H1 (cell line): ENCODE data around the gene OSBPL2.

ENCODE experiments used
- BRCA1 ChIP-seq: IDR thresholded peaks from 2 replicates; pipeline ENCODE4 v1.6.1; 2012; ENCODE audit warnings: low read depth, low read length, improper control_type of control experiment
- CHD2 ChIP-seq: IDR thresholded peaks from 2 replicates; pipeline ENCODE4 v1.6.1; 2012; ENCODE audit warnings: low read length, improper control_type of control experiment
- CREB1 ChIP-seq: IDR thresholded peaks from 2 replicates; pipeline ENCODE4 v1.6.1; 2012; ENCODE audit warnings: inconsistent platforms
- GABPA ChIP-seq: IDR thresholded peaks from 2 replicates; pipeline ENCODE4 v1.6.1; 2011; ENCODE audit warnings: mild to moderate bottlenecking, low read length, moderate library complexity, borderline replicate concordance; ENCODE audit not compliant: insufficient read depth
- HDAC2 ChIP-seq, 2 experiments: fragments of 300-600 bp in 1 of 2; sonication (generic) in 1 of 2; IDR thresholded peaks; 2 replicates each; pipeline ENCODE4 v1.6.1; 2011 to 2012; ENCODE audit warnings: low read depth in 2 of 2, low read length in 2 of 2, mild to moderate bottlenecking in 2 of 2, moderate library complexity in 2 of 2, borderline replicate concordance in 1 of 2, inconsistent platforms in 1 of 2
- KDM1A ChIP-seq: fragments of 200-600, 300-600 bp; sonication (generic); IDR thresholded peaks from 2 replicates; pipeline ENCODE4 v1.7.1; 2016; ENCODE audit warnings: mild to moderate bottlenecking, low read length, borderline replicate concordance
- POLR2A ChIP-seq, 2 experiments: IDR thresholded peaks; 1 replicate in 1 of 2; 2 replicates in 1 of 2; pipeline ENCODE4 v1.6.1; 2011; ENCODE audit warnings: low read depth in 2 of 2, low read length in 2 of 2, mild to moderate bottlenecking in 2 of 2; ENCODE audit errors: control extremely low read depth in 1 of 2
- POLR2AphosphoS5 ChIP-seq: IDR thresholded peaks from 2 replicates; pipeline ENCODE4 v1.6.1; 2011; ENCODE audit warnings: low read depth, low read length
- POU5F1 ChIP-seq: IDR thresholded peaks from 2 replicates; pipeline ENCODE4 v1.6.1; 2011; ENCODE audit warnings: low read depth, mild to moderate bottlenecking, low read length, moderate library complexity
- TAF1 ChIP-seq: IDR thresholded peaks from 2 replicates; pipeline ENCODE4 v1.6.1; 2011; ENCODE audit warnings: mild to moderate bottlenecking, low read depth, low read length
- ZNF274 ChIP-seq: IDR thresholded peaks from 2 replicates; pipeline ENCODE4 v1.7.0; 2012; ENCODE audit warnings: low read length, borderline replicate concordance; ENCODE audit errors: extremely low read depth

DNA sequence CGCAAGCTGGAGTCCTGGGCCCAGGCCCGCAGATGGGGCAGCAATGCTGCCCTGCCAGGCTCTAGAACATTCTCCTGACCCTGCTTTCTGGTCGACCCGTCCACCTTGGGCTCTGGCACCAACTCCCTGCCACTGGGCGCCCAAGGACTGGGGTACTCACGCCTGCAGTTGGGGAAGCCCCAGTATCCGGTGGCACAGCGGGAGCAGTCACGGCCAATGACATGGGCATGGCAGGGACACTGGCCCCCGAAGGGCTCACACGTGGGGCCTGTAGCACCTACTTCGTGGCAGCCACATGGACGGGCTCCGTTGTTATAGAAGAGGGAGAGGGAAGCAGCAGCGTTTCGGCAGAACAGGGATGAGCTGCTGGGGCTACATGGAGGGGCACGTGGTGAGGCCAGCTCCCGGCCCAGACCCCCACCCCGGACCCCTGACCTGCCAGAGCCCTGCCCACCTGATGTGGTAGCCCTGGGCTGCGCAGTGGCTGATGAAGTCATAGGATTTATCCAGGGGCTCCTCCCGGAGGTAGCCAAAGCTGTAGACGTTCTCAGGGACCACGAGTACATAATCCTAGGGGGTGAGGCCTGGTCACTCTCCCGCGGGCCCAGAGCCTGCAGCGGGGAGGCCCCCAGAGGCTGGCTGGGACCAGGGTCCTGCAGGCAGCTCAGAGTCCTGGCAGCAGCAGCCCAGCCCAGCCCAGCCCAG, 90.5 kb downstream of the OSBPL2 start:
- TF ChIP-seq TAF1 (no peak), HDAC2 (IDR thresholded peaks at IDR 0.05; ENCODE audit: borderline replicate concordance in 1 of 2, low read depth in 2 of 2, low read length in 2 of 2) (no peak), CREB1 (no peak), CHD2 (no peak), KDM1A (no peak), POLR2A (IDR thresholded peaks at IDR 0.05; ENCODE audit: control extremely low read depth in 1 of 2, low read depth in 2 of 2, low read length in 2 of 2) (no peak), POLR2AphosphoS5 (no peak), ZNF274 (no peak), BRCA1 (no peak), GABPA (no peak), POU5F1 (no peak)
